A549 treated with Mapracorat at 1 μM for 4 hours (cell line): Measurements from ENCODE around the gene POLR2I. TPM values are rescaled to one million over a fixed set of nuclear protein-coding genes. Genes with fewer than 3 reads are reported as not detected.

Experiments
- total RNA-seq: library from RNA; stranded (reverse); fragments of 200-300 nt; extraction: Qiagen RNA extraction; gene quantifications from 5 replicates; pipeline ENCODE4 v1.2.3, GENCODE V29; 2022

The POLR2I gene
- 235 to 264 TPM (median 260 TPM) in 5 replicates for total RNA-seq

DNA sequence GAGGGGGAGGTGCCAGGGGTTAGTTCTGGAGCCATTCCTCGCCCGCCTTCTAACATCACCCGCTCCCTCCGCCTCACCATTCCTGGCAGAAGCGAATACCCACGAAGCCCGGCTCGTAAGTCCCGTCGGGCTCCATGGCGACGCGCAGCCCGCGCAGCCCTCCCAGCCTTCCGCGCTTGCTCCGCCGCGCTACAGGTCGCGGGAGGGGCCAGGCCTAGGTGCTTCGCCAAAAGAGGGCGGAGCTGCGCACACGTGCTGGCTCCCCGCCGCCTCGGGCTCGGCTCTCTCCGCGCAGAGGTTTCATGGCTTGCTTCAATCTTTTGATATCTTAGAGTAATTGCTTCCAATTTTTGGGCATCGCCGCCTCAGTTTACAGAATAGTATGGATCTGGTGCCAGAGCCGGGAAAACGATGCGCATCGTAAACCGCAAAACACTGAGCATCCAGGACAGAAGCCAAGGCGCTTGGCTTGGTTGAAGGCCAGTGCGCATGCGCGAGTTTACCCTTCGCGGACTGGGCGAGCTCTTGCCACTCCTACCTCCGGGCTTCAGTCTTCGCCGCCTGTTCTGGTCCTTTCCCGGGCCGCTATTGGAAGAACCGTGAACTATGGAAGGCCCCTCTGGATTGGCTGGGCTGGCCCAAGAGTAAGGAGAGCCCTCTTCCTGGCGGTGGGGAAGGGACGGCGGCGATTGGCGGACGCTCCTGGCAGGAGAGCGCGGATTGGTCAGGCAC, at the start of gene POLR2I:
POLR2I (minus strand) TSS at position 155 of the 732 bp plus-strand sequence; CDS start at position 136, 19 bp downstream.

DNA sequence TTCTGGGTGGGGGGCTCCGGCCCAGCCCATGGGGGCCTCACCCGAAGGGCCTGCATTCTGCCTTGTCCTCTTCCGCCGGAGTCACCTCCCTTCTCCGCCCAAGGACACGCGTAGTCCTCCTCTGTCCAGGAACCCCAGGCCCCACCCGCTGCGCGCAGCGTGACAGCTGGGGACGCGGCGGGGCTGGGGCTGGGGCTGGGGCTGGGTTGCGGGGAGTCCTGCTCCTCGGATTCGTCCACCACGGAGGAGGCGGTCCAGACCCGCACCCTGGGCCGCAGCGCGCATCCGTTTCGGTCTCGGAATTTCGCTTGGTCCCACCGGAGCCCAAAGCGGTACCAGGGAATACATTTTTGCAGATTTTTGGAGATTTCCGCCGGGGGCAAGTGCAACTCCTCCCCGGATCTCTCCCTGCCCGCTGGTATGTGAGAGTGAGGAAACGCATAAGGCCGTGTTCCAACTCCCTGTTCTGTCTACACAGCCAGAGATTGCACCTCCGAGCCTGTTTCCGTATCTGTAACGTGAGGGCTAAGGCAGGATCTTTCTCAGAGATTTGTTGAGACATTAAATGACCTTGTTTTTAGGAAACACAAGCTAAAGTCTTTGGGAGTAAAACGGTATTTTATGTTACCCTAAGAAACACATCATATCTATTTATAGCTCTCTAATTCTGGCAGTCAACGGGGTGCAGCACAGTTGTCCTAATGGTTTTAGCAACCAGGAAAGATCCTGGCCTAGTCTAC, 37.8 kb upstream of the POLR2I start, which contains the start of gene COX7A1:
COX7A1 (minus strand) TSS at position 96 of the 740 bp plus-strand sequence; CDS start at position 56, 40 bp downstream.

DNA sequence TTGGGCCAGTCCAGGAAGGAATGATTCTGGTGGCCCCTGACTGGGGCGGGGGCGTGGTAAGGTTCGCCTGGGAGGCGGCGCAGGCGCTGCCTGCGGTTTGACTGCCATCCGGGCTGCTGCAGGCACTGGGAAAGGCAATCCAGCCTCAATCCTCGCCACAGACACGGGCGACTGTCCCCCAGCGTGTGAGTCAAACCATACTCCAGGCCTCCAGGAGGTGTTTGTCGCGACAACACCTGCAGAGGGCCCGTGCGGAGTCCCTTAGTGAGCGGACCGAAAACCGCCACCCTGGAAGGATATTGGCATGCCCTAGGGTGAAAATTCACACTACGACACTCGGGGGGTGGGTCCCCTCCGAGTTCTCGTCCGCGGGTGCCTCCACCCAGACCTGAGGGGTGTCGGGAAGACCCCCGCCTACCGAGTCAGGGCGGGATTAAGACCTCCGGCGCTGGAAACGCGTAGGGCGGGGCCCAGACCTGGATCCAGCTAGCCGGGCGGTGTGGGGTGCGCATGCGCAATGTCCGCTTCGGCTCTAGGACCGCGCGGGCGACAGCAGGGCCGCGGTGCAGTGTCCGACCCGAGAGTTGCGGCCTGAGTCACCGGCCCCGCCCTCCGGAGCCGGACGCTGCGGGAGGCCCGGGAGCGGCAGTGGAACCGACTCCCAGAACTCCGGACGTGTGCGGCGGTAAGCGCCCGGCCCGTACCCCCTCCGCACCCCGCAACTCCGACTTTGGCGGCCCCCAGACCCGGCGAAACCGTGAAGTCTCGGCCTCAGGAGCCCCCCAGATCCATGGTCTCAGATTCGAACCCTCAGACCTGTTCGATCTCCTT, 25.0 kb upstream of the POLR2I start, which contains the start of gene CAPNS1:
CAPNS1 (plus strand) TSS at position 594 of the 831 bp plus-strand sequence. CDS start 946 bp downstream, outside the sequence.

GRCh38 chr19:36115453-36116343, 1.0 kb upstream of the POLR2I start, which contains the start of gene TBCB:
Gene TBCB (plus strand): TSS chr19:36115468. CDS start chr19:36115561, 93 bp downstream.

GRCh38 chr19:36110487-36111199, 4.0 kb downstream of the POLR2I start, which contains the start of gene OVOL3:
Gene OVOL3 (plus strand): TSS chr19:36111143. CDS start chr19:36111203, 60 bp downstream.

Other genes starting within 250 kb of the POLR2I start
- 73.4 to 99.4 TPM (median 94.1 TPM) in 5 replicates for gene APLP1, start 246.3 kb downstream of the POLR2I start, total RNA-seq
- gene NFKBID, start 214.3 kb downstream of the POLR2I start, total RNA-seq, result 5.5 to 7.7 TPM (median 6.2 TPM) in 5 replicates
- gene HCST, start 212.3 kb downstream of the POLR2I start, total RNA-seq, result 0.30 to 0.45 TPM (median 0.35 TPM) in 5 replicates
- gene TYROBP, start 206.6 kb downstream of the POLR2I start, total RNA-seq, result not detected in 5 replicates
- 12.9 to 23.3 TPM (median 21.0 TPM) in 5 replicates for gene LRFN3, start 178.5 kb downstream of the POLR2I start, total RNA-seq
- 28.4 to 51.5 TPM (median 47.8 TPM) in 5 replicates for gene SDHAF1, start 119.7 kb downstream of the POLR2I start, total RNA-seq
- 0.11 to 0.28 TPM (median 0.15 TPM) in 5 replicates for gene SYNE4, start 106.1 kb downstream of the POLR2I start, total RNA-seq
- gene ALKBH6, start 100.7 kb downstream of the POLR2I start, total RNA-seq, result 21.2 to 31.5 TPM (median 22.9 TPM) in 5 replicates
- 0.72 to 1.3 TPM (median 0.84 TPM) in 5 replicates for gene CLIP3, start 82.0 kb downstream of the POLR2I start, total RNA-seq
- gene THAP8, start 60.6 kb downstream of the POLR2I start, total RNA-seq, result 4.9 to 8.1 TPM (median 6.5 TPM) in 5 replicates
- 19.3 to 30.3 TPM (median 26.1 TPM) in 5 replicates for gene WDR62, start 60.0 kb downstream of the POLR2I start, total RNA-seq
- gene OVOL3, start 3.7 kb downstream of the POLR2I start, total RNA-seq, result 0.29 to 0.78 TPM (median 0.41 TPM) in 4 of 5 replicates, not detected in the other
- 470 to 583 TPM (median 556 TPM) in 5 replicates for gene TBCB, start 593 bp upstream of the POLR2I start, total RNA-seq
- 1,613 to 2,236 TPM (median 2,124 TPM) in 5 replicates for gene CAPNS1, start 25.2 kb upstream of the POLR2I start, total RNA-seq
- gene COX7A1, start 37.6 kb upstream of the POLR2I start, total RNA-seq, result not detected in 5 replicates
- 3.9 to 5.2 TPM (median 4.3 TPM) in 5 replicates for gene ZNF565, start 99.8 kb upstream of the POLR2I start, total RNA-seq
- 105 to 154 TPM (median 113 TPM) in 5 replicates for gene ZNF146, start 100.2 kb upstream of the POLR2I start, total RNA-seq